Occipital lobe (tissue), 2 donors: ENCODE data around the gene NEU4. TPM values are rescaled to one million over a fixed set of nuclear protein-coding genes. Genes with fewer than 3 reads are reported as not detected.
"Not testable (repeated sequence)": the region's sequence is repeated elsewhere in the genome, so short reads cannot be mapped to it uniquely, and the experiment has no call there.

Experiments
- DNase-seq: peaks from one replicate; lab custom pipeline; 2025; lab: John Stamatoyannopoulos, UW
- total RNA-seq: library from RNA; depleted of rRNA; stranded (reverse); fragments of >200 nt; gene quantifications from one replicate; pipeline ENCODE4 v1.2.3, GENCODE V29; 2014

The NEU4 gene
- total RNA-seq, 1 donor from 2014 or later, result 0.31 TPM

GRCh38 chr2:241833101-241833663, 24.2 kb downstream of the NEU4 start:
- DNase-seq, result no peak

- DNase-seq, result not testable (repeated sequence)
These were observed 24.9 kb downstream of the NEU4 start for GRCh38 chr2:241833756-241834526.

GRCh38 chr2:241834527-241835210, 25.7 kb downstream of the NEU4 start:
- no peak for DNase-seq

- DNase-seq, result no peak
These were observed 26.6 kb downstream of the NEU4 start for GRCh38 chr2:241835611-241836010.

- DNase-seq, result no peak
These were observed 27.3 kb downstream of the NEU4 start for GRCh38 chr2:241836292-241836691.

- DNase-seq, result no peak
These were observed 28.4 kb downstream of the NEU4 start for GRCh38 chr2:241837197-241837965.

- no peak for DNase-seq
These were observed 32.4 kb downstream of the NEU4 start for GRCh38 chr2:241841181-241842066.

- no peak for DNase-seq
These were observed 33.0 kb downstream of the NEU4 start for GRCh38 chr2:241842067-241842415.

- DNase-seq, result no peak
These were observed 33.7 kb downstream of the NEU4 start for GRCh38 chr2:241842620-241843211.

GRCh38 chr2:241843321-241844065, 34.5 kb downstream of the NEU4 start:
- DNase-seq, result no peak

GRCh38 chr2:241844066-241844728, 35.2 kb downstream of the NEU4 start:
- DNase-seq, result no peak

GRCh38 chr2:241844831-241845578, 36.0 kb downstream of the NEU4 start:
- no peak for DNase-seq

- no peak for DNase-seq
These were observed 37.4 kb downstream of the NEU4 start for GRCh38 chr2:241846406-241846805.

GRCh38 chr2:241848761-241849615, 40.0 kb downstream of the NEU4 start:
- DNase-seq, result no peak

GRCh38 chr2:241849616-241850543, 40.9 kb downstream of the NEU4 start:
- no peak for DNase-seq

GRCh38 chr2:241850544-241851324, 41.7 kb downstream of the NEU4 start:
- no peak for DNase-seq
